WTC11 (cell line): Measurements from ENCODE around the gene CDC25B. TPM values are rescaled to one million over a fixed set of nuclear protein-coding genes. Genes with fewer than 3 reads are reported as not detected.

Experiments used
- ATAC-seq: fragments of 200-7000 bp; cut with Tn5 transposase; 2 replicates; pipeline ENCODE4 v1.10.0; 2021; ENCODE audit warnings: mild to moderate bottlenecking, moderate library complexity
- CTCF ChIA-PET: fragments of 300-600 bp; sonication (Branson Sonifier 250); formaldehyde crosslinking; loops from one replicate; lab custom pipeline; 2021; ENCODE audit warnings: antibody characterized with exemption; lab: Charles Lee
- POLR2A ChIA-PET: fragments of 350-600 bp; sonication (Branson Sonifier 250); formaldehyde crosslinking; loops from one replicate; lab custom pipeline; 2021; ENCODE audit warnings: antibody characterized with exemption; lab: Charles Lee
- DNase-seq: peaks from one replicate; pipeline ENCODE4 v3.0.0; 2021; ENCODE audit warnings: low spot score
- H3K27ac Mint-ChIP-seq: 2 replicates; pipeline ENCODE4 v1.8.0; 2021; ENCODE audit warnings: mixed read lengths
- H3K27me3 Mint-ChIP-seq: 2 replicates; pipeline ENCODE4 v1.8.0; 2021; ENCODE audit warnings: low read depth, mild to moderate bottlenecking, moderate library complexity, mixed read lengths
- H3K36me3 Mint-ChIP-seq: 2 replicates; pipeline ENCODE4 v1.8.0; 2021; ENCODE audit warnings: mixed read lengths
- H3K4me1 Mint-ChIP-seq: 2 replicates; pipeline ENCODE4 v1.8.0; 2022; ENCODE audit warnings: mixed read lengths
- H3K4me3 Mint-ChIP-seq: 2 replicates; pipeline ENCODE4 v1.8.0; 2021; ENCODE audit warnings: mild to moderate bottlenecking, moderate library complexity, mixed read lengths
- H3K9me3 Mint-ChIP-seq: 2 replicates; pipeline ENCODE4 v1.8.0; 2021; ENCODE audit warnings: mixed read lengths
- ELF4 ChIP-seq: sonication (generic); formaldehyde crosslinking; IDR thresholded peaks from 2 replicates; pipeline ENCODE4 v1.8.1; 2022; ENCODE audit warnings: low read depth, mild to moderate bottlenecking, moderate library complexity, missing genetic modification reagents
- FOXP1 ChIP-seq: sonication (generic); formaldehyde crosslinking; IDR thresholded peaks from 2 replicates; pipeline ENCODE4 v1.8.0; 2022; ENCODE audit warnings: missing genetic modification reagents, mild to moderate bottlenecking, moderate library complexity, borderline replicate concordance
- ZBTB21 ChIP-seq: sonication (generic); formaldehyde crosslinking; IDR thresholded peaks from 2 replicates; pipeline ENCODE4 v1.8.1; 2023; ENCODE audit warnings: mild to moderate bottlenecking, missing genetic modification reagents, borderline replicate concordance
- ZNF263 ChIP-seq: sonication (generic); formaldehyde crosslinking; IDR thresholded peaks from 2 replicates; pipeline ENCODE4 v1.8.1; 2022; ENCODE audit warnings: low read depth, mild to moderate bottlenecking, moderate library complexity, missing genetic modification reagents
- total RNA-seq: library from RNA; stranded (reverse); gene quantifications from 3 replicates; pipeline ENCODE4 v1.2.3, GENCODE V29; 2021
- TF ChIP-seq, protein P1 (sequence below): fragments of 250-450 bp; sonication (Bioruptor Pico); IDR thresholded peaks from 2 replicates; pipeline ENCODE4 v2.1.2; 2022; ENCODE audit warnings: mild to moderate bottlenecking, moderate library complexity
- TF ChIP-seq, protein P2 (sequence below): sonication (generic); formaldehyde crosslinking; IDR thresholded peaks from 2 replicates; pipeline ENCODE4 v1.8.1; 2022; ENCODE audit warnings: low read depth, missing genetic modification reagents, borderline replicate concordance
- TF ChIP-seq, protein P3 (sequence below): fragments of 250-450 bp; sonication (Bioruptor Pico); IDR thresholded peaks from 2 replicates; pipeline ENCODE4 v1.9.0; 2021; ENCODE audit warnings: mild to moderate bottlenecking, borderline replicate concordance
- TF ChIP-seq, protein P4 (sequence below): sonication (generic); formaldehyde crosslinking; IDR thresholded peaks from 2 replicates; pipeline ENCODE4 v1.8.1; 2022; ENCODE audit warnings: mild to moderate bottlenecking, moderate library complexity, missing genetic modification reagents
- TF ChIP-seq, protein P5 (sequence below): sonication (generic); formaldehyde crosslinking; IDR thresholded peaks from 2 replicates; pipeline ENCODE4 v1.8.0; 2023; ENCODE audit warnings: mild to moderate bottlenecking, missing genetic modification reagents
- TF ChIP-seq, protein P6 (sequence below): sonication (generic); formaldehyde crosslinking; IDR thresholded peaks from 2 replicates; pipeline ENCODE4 v1.8.1; 2023; ENCODE audit warnings: mild to moderate bottlenecking, moderate library complexity, missing genetic modification reagents

Gene CDC25B
- total RNA-seq, 1 experiment from 2014 or later = 37.4 TPM

DNA sequence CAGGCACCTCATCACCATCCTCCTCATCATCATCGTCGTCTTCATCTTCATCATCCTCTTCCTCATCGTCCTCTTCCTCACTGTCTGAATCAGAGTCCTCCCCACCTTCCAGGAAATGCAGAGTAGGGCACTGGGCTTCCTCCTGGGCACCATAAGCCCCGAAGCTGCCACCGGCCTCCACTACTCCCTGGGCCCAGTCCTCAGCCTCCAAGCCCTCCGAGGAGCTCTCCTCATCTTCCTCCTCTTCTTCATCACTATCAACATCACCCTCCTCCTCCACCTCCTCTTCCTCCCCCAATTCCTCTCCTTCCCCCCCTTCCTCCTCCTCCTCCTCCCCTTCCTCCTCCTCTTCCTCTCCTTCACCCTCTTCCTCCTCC is 11.3 kb upstream of the CDC25B start:
- TF ChIP-seq, protein P1, sequence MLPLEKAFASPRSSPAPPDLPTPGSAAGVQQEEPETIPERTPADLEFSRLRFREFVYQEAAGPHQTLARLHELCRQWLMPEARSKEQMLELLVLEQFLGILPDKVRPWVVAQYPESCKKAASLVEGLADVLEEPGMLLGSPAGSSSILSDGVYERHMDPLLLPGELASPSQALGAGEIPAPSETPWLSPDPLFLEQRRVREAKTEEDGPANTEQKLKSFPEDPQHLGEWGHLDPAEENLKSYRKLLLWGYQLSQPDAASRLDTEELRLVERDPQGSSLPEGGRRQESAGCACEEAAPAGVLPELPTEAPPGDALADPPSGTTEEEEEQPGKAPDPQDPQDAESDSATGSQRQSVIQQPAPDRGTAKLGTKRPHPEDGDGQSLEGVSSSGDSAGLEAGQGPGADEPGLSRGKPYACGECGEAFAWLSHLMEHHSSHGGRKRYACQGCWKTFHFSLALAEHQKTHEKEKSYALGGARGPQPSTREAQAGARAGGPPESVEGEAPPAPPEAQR (CRISPR knock-in tag) = no peak
- no peak for TF ChIP-seq ELF4 (CRISPR knock-in tag)
- TF ChIP-seq, protein P2, sequence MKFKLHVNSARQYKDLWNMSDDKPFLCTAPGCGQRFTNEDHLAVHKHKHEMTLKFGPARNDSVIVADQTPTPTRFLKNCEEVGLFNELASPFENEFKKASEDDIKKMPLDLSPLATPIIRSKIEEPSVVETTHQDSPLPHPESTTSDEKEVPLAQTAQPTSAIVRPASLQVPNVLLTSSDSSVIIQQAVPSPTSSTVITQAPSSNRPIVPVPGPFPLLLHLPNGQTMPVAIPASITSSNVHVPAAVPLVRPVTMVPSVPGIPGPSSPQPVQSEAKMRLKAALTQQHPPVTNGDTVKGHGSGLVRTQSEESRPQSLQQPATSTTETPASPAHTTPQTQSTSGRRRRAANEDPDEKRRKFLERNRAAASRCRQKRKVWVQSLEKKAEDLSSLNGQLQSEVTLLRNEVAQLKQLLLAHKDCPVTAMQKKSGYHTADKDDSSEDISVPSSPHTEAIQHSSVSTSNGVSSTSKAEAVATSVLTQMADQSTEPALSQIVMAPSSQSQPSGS (CRISPR knock-in tag) = no peak
- TF ChIP-seq, protein P3, sequence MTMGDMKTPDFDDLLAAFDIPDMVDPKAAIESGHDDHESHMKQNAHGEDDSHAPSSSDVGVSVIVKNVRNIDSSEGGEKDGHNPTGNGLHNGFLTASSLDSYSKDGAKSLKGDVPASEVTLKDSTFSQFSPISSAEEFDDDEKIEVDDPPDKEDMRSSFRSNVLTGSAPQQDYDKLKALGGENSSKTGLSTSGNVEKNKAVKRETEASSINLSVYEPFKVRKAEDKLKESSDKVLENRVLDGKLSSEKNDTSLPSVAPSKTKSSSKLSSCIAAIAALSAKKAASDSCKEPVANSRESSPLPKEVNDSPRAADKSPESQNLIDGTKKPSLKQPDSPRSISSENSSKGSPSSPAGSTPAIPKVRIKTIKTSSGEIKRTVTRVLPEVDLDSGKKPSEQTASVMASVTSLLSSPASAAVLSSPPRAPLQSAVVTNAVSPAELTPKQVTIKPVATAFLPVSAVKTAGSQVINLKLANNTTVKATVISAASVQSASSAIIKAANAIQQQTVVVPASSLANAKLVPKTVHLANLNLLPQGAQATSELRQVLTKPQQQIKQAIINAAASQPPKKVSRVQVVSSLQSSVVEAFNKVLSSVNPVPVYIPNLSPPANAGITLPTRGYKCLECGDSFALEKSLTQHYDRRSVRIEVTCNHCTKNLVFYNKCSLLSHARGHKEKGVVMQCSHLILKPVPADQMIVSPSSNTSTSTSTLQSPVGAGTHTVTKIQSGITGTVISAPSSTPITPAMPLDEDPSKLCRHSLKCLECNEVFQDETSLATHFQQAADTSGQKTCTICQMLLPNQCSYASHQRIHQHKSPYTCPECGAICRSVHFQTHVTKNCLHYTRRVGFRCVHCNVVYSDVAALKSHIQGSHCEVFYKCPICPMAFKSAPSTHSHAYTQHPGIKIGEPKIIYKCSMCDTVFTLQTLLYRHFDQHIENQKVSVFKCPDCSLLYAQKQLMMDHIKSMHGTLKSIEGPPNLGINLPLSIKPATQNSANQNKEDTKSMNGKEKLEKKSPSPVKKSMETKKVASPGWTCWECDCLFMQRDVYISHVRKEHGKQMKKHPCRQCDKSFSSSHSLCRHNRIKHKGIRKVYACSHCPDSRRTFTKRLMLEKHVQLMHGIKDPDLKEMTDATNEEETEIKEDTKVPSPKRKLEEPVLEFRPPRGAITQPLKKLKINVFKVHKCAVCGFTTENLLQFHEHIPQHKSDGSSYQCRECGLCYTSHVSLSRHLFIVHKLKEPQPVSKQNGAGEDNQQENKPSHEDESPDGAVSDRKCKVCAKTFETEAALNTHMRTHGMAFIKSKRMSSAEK (CRISPR knock-in tag) = no peak
- TF ChIP-seq, protein P4, sequence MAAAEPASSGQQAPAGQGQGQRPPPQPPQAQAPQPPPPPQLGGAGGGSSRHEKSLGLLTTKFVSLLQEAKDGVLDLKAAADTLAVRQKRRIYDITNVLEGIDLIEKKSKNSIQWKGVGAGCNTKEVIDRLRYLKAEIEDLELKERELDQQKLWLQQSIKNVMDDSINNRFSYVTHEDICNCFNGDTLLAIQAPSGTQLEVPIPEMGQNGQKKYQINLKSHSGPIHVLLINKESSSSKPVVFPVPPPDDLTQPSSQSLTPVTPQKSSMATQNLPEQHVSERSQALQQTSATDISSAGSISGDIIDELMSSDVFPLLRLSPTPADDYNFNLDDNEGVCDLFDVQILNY (CRISPR knock-in tag) = no peak
- no peak for TF ChIP-seq ZBTB21 (CRISPR knock-in tag)
- TF ChIP-seq, protein P5, sequence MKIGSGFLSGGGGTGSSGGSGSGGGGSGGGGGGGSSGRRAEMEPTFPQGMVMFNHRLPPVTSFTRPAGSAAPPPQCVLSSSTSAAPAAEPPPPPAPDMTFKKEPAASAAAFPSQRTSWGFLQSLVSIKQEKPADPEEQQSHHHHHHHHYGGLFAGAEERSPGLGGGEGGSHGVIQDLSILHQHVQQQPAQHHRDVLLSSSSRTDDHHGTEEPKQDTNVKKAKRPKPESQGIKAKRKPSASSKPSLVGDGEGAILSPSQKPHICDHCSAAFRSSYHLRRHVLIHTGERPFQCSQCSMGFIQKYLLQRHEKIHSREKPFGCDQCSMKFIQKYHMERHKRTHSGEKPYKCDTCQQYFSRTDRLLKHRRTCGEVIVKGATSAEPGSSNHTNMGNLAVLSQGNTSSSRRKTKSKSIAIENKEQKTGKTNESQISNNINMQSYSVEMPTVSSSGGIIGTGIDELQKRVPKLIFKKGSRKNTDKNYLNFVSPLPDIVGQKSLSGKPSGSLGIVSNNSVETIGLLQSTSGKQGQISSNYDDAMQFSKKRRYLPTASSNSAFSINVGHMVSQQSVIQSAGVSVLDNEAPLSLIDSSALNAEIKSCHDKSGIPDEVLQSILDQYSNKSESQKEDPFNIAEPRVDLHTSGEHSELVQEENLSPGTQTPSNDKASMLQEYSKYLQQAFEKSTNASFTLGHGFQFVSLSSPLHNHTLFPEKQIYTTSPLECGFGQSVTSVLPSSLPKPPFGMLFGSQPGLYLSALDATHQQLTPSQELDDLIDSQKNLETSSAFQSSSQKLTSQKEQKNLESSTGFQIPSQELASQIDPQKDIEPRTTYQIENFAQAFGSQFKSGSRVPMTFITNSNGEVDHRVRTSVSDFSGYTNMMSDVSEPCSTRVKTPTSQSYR (CRISPR knock-in tag) = no peak
- H3K27ac Mint-ChIP-seq = no peak overlapping the region
- DNase-seq = no peak
- ATAC-seq = no peak
- no peaks in the 10 kb centered on the region for H3K9me3 Mint-ChIP-seq
- peak overlapping the region; percentile 52 for H3K4me3 Mint-ChIP-seq
- POLR2A ChIA-PET = no interaction called here
- H3K27me3 Mint-ChIP-seq = peaks cover 32% of the 10 kb centered on the region
- CTCF ChIA-PET = interaction anchor here (1.9 to 7.0 kb wide), 4 partner anchors 11 to 73 kb away, joined by 6 to 92 read pairs (median 24); partner anchors contain the start of genes ADISSP, AP5S1 and CDC25B
- H3K36me3 Mint-ChIP-seq = peaks cover 4% of the 10 kb centered on the region; the same call in 1 of the 2 replicates
- H3K4me1 Mint-ChIP-seq = peaks cover 32% of the 10 kb centered on the region

DNA sequence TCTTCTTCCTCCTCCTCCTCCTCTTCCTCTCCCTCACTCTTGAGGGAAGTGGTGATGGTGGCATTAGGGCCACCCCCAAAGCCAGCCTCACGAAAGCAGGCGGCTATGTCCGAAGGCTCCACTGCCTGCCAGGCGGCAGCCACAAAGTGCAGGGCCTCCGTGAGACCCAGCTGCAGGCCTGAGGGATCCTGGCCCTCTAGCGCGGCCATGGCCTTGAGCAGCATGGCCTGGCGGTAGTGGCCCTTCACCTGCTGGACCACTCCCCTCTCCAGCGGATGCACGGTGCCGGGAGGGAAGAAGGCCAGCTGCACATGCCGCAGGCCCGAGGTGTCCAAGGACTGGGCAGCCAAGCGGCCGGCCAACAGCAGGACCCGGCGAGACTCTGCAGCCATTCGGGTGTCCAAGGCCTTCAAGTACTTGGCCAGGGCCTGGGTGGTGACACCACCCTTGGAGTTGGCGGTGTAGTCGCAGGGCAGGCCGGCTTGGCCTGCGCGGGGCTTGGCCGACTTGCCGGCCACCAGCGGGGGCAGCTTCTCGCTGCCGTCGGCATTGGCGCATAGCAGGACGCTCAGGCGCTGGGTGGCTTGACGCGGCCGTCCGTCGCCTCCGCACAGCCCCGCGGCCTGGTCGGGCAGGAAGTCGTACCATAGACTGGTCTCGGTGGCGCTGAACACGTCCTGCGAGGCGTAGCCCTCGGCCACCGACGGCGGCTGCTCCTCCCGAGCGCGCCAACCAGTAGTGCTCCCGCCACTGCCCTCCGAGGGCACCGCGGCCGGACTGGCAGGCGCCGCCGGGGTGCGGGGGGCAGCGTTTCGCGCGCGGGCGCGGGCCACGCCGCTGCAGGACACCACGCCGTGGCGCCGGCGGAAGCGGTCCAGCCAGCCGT is 10.6 kb upstream of the CDC25B start:
- peak; percentile 27 for DNase-seq
- TF ChIP-seq, protein P1 (CRISPR knock-in tag) = no peak
- TF ChIP-seq, protein P6, sequence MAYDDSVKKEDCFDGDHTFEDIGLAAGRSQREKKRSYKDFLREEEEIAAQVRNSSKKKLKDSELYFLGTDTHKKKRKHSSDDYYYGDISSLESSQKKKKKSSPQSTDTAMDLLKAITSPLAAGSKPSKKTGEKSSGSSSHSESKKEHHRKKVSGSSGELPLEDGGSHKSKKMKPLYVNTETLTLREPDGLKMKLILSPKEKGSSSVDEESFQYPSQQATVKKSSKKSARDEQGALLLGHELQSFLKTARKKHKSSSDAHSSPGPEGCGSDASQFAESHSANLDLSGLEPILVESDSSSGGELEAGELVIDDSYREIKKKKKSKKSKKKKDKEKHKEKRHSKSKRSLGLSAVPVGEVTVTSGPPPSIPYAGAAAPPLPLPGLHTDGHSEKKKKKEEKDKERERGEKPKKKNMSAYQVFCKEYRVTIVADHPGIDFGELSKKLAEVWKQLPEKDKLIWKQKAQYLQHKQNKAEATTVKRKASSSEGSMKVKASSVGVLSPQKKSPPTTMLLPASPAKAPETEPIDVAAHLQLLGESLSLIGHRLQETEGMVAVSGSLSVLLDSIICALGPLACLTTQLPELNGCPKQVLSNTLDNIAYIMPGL (CRISPR knock-in tag) = peak; percentile 37; the same call in 1 of the 2 replicates
- TF ChIP-seq ZNF263 (CRISPR knock-in tag) = peak; percentile 48; the same call in 1 of the 2 replicates
- peak; percentile 6; the same call in 1 of the 2 replicates for TF ChIP-seq FOXP1 (CRISPR knock-in tag)
- TF ChIP-seq, all 79 proteins: peak for 3
- H3K4me1 Mint-ChIP-seq = peaks cover 29% of the 10 kb centered on the region
- ChIA-PET POLR2A (interaction anchor here (0.9 kb wide), 1 partner anchor 14 kb away, joined by 4 read pairs; no protein-coding TSS in a partner anchor), CTCF (interaction anchor here (0.8 to 7.0 kb wide), 24 partner anchors 7 to 307 kb away, joined by 3 to 92 read pairs (median 6); partner anchors contain the start of genes ADAM33, ADISSP, AP5S1 and CDC25B)
- H3K4me3 Mint-ChIP-seq = peak overlapping the region; percentile 83
- no peak overlapping the region for H3K27ac Mint-ChIP-seq
- peaks cover 4% of the 10 kb centered on the region; the same call in 1 of the 2 replicates for H3K36me3 Mint-ChIP-seq
- peaks cover 27% of the 10 kb centered on the region for H3K27me3 Mint-ChIP-seq
- no peak for ATAC-seq
- H3K9me3 Mint-ChIP-seq = no peaks in the 10 kb centered on the region
